Mammary epithelial cell (primary cell): ENCODE data around the gene DGKI.

ENCODE experiments used
- EZH2 ChIP-seq: IDR thresholded peaks from 2 replicates; pipeline ENCODE4 v1.6.1; 2012; ENCODE audit warnings: low read length, inconsistent platforms, borderline replicate concordance
- TF ChIP-seq, protein P1 (sequence below), 2 donors: IDR thresholded peaks in 1 of 2; conservative IDR thresholded peaks in 1 of 2; 2 replicates each; pipeline ENCODE4 v1.5.1; 2011 to 2012; ENCODE audit warnings: inconsistent platforms in 2 of 2, low read length in 2 of 2, mild to moderate bottlenecking in 2 of 2, control low read depth in 1 of 2, low read depth in 1 of 2; ENCODE audit not compliant: insufficient read depth in 1 of 2; ENCODE audit errors: extremely low read depth in 1 of 2

DNA sequence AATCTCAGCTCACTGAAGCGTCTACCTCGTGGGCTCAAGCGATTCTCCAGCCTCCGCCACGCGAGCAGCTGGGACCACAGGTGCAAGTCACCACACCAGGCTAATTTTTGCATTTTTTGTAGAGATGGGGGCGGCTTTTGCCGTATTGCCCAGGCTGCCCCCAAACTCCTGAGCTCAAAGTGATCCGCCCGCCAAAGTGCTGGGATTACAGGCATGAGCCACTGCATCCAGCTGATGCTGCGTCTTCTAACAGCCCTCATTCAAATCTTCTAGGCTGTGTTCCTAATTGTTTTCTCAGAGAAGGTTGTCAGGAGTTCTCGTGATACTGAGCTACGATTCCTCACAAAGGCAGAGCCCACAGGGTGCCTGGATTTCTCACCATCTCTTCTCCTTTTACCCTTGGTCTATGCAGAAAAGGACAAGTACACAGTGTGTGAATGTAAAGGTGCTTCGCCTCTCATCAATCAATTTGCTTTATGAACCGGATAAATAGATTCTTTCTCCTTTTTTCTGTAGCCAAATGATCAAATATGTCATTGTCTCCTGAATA is 255.9 kb downstream of the DGKI start:
- TF ChIP-seq, protein P1, sequence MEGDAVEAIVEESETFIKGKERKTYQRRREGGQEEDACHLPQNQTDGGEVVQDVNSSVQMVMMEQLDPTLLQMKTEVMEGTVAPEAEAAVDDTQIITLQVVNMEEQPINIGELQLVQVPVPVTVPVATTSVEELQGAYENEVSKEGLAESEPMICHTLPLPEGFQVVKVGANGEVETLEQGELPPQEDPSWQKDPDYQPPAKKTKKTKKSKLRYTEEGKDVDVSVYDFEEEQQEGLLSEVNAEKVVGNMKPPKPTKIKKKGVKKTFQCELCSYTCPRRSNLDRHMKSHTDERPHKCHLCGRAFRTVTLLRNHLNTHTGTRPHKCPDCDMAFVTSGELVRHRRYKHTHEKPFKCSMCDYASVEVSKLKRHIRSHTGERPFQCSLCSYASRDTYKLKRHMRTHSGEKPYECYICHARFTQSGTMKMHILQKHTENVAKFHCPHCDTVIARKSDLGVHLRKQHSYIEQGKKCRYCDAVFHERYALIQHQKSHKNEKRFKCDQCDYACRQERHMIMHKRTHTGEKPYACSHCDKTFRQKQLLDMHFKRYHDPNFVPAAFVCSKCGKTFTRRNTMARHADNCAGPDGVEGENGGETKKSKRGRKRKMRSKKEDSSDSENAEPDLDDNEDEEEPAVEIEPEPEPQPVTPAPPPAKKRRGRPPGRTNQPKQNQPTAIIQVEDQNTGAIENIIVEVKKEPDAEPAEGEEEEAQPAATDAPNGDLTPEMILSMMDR (conservative IDR thresholded peaks at IDR 0.05 in 1 of 2, IDR thresholded peaks at IDR 0.05 in 1 of 2; ENCODE audit: extremely low read depth in 1 of 2, insufficient read depth in 1 of 2, low read depth in 1 of 2, low read length in 2 of 2): no peak
- TF ChIP-seq EZH2: no peak
